CD4-positive, alpha-beta T cell (primary cell): ENCODE data around the gene EMX1. TPM values are rescaled to one million over a fixed set of nuclear protein-coding genes. Genes with fewer than 3 reads are reported as not detected.

Experiments
- ATAC-seq: fragments of 200-7000 bp; cut with Tn5 transposase; one replicate; pipeline ENCODE4 v1.10.0; 2022; ENCODE audit warnings: mild to moderate bottlenecking; ENCODE audit not compliant: poor library complexity
- CTCF ChIA-PET: fragments of 350-600 bp; sonication (Branson Sonifier 250); formaldehyde crosslinking; loops from one replicate; lab custom pipeline; 2021; ENCODE audit warnings: antibody characterized with exemption, inconsistent platforms; lab: Charles Lee
- POLR2A ChIA-PET: fragments of 350-600 bp; sonication (Branson Sonifier 250); formaldehyde crosslinking; loops from one replicate; lab custom pipeline; 2021; ENCODE audit warnings: antibody characterized with exemption, inconsistent platforms; lab: Charles Lee
- DNase-seq, 14 experiments: peaks; one replicate each; pipeline ENCODE4 v3.0.0-alpha.2; 2013 to 2020; ENCODE audit warnings: mixed read lengths in 2 of 14
- H3K27ac ChIP-seq, 2 donors: one replicate each; pipeline versions ENCODE4 v1.5.1 to v1.7.0; 2013; ENCODE audit warnings: low read length in 2 of 2, low read depth in 1 of 2, mild to moderate bottlenecking in 1 of 2
- H3K27me3 ChIP-seq, 2 experiments: 1 replicate in 1 of 2; 2 replicates in 1 of 2; pipeline versions ENCODE4 v1.6.1 to v1.7.0; 2013; ENCODE audit warnings: low read length in 2 of 2, control low read depth in 1 of 2, mild to moderate bottlenecking in 1 of 2, moderate library complexity in 1 of 2; ENCODE audit not compliant: insufficient read depth in 2 of 2, control insufficient read depth in 1 of 2
- H3K36me3 ChIP-seq: one replicate; pipeline ENCODE4 v1.6.1; 2013; ENCODE audit warnings: low read length, control low read depth; ENCODE audit not compliant: insufficient read depth
- H3K4me1 ChIP-seq: one replicate; pipeline ENCODE4 v1.6.1; 2013; ENCODE audit warnings: low read length, control low read depth; ENCODE audit not compliant: insufficient read depth
- H3K4me3 ChIP-seq: one replicate; pipeline ENCODE4 v1.5.1; 2013; ENCODE audit warnings: mild to moderate bottlenecking, low read length, moderate library complexity
- H3K9me3 ChIP-seq, 2 experiments: 1 replicate in 1 of 2; 2 replicates in 1 of 2; pipeline versions ENCODE4 v1.6.1 to v1.7.0; 2013; ENCODE audit warnings: low read length in 2 of 2, mild to moderate bottlenecking in 2 of 2, control low read depth in 1 of 2, moderate library complexity in 1 of 2; ENCODE audit not compliant: control insufficient read depth in 1 of 2, insufficient read depth in 1 of 2
- H3K27ac Mint-ChIP-seq: one replicate; pipeline ENCODE4 v1.8.0; 2020; ENCODE audit warnings: mixed read lengths
- H3K27me3 Mint-ChIP-seq: one replicate; pipeline ENCODE4 v1.8.0; 2021; ENCODE audit warnings: mixed read lengths
- H3K36me3 Mint-ChIP-seq: one replicate; pipeline ENCODE4 v1.8.0; 2021; ENCODE audit warnings: low read depth, mixed read lengths
- H3K4me1 Mint-ChIP-seq: one replicate; pipeline ENCODE4 v1.8.0; 2021; ENCODE audit warnings: low read depth, mixed read lengths
- H3K4me3 Mint-ChIP-seq: one replicate; pipeline ENCODE4 v1.8.0; 2020; ENCODE audit warnings: mild to moderate bottlenecking, mixed read lengths
- H3K9me3 Mint-ChIP-seq: one replicate; pipeline ENCODE4 v1.8.0; 2020; ENCODE audit warnings: mixed read lengths
- intact Hi-C, 2 experiments: fragments of 100-400 bp; cut with DNase I in 1 of 2; cut with micrococcal nuclease in 1 of 2; formaldehyde crosslinking; loops; one replicate each; pipeline versions ENCODE4 v1.15.1 to v1.9.0; 2023 to 2025; cut with DNase I, micrococcal nuclease
- total RNA-seq, 174 experiments: library from RNA in 2 of 174; stranded (reverse) in 2 of 174; gene quantifications; one replicate each; pipeline ENCODE4 v1.2.3 and lab custom pipeline; 2021 to 2026
- TF ChIP-seq, protein P1 (sequence below): fragments of 200-600 bp; IDR thresholded peaks from one replicate; pipeline ENCODE4 v1.8.0; 2022; ENCODE audit warnings: antibody characterized with exemption, mild to moderate bottlenecking

EMX1 gene
- total RNA-seq, 2 experiments from 2014 or later = not detected

DNA sequence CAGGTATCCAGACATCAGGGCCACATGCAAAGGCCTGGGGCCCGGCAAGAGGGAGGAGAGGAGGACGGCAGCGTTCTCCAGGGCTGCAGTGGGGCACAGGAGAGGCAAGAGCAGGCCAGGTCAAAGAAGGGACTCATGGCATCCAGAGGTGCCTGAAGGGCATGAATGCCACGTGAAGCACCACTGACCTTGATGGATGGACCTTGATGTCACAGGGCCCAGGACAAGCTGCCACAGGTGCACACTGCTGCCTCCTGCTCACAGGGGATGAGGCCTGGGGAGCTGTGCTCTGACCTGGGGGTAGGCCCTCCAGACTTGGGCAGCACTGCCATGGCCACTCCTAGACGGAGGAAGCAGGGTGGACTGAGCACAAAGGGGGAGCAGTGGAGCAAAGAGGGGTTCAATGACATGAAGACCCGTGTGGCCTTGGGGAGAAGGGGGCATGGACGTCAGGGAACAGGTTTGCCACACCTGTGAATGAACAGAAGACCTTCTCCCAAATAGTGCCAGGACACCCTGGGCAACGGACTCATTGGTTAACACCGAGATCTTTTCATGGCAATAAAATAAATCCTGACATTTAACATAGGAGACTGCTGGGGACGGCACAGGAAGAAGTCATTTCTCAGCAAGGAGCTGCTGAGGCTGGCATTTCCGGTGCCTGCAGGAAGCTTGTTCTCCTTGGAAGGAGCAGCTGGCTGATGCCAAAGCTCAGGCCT lies 65.6 kb downstream of the EMX1 start:
- no peak for ATAC-seq
- no peaks in the 10 kb centered on the region for H3K27me3 Mint-ChIP-seq
- DNase-seq = no peak
- POLR2A ChIA-PET = no interaction called here
- no peaks in the 10 kb centered on the region for H3K36me3 Mint-ChIP-seq
- H3K4me1 Mint-ChIP-seq = no peaks in the 10 kb centered on the region
- Histone ChIP-seq H3K36me3 (no peaks in the 10 kb centered on the region), H3K27ac (no peak overlapping the region), H3K9me3 (no peaks in the 10 kb centered on the region), H3K4me3 (no peak overlapping the region), H3K4me1 (no peaks in the 10 kb centered on the region), H3K27me3 (no peaks in the 10 kb centered on the region)
- TF ChIP-seq, protein P1, sequence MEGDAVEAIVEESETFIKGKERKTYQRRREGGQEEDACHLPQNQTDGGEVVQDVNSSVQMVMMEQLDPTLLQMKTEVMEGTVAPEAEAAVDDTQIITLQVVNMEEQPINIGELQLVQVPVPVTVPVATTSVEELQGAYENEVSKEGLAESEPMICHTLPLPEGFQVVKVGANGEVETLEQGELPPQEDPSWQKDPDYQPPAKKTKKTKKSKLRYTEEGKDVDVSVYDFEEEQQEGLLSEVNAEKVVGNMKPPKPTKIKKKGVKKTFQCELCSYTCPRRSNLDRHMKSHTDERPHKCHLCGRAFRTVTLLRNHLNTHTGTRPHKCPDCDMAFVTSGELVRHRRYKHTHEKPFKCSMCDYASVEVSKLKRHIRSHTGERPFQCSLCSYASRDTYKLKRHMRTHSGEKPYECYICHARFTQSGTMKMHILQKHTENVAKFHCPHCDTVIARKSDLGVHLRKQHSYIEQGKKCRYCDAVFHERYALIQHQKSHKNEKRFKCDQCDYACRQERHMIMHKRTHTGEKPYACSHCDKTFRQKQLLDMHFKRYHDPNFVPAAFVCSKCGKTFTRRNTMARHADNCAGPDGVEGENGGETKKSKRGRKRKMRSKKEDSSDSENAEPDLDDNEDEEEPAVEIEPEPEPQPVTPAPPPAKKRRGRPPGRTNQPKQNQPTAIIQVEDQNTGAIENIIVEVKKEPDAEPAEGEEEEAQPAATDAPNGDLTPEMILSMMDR = no peak
- H3K4me3 Mint-ChIP-seq = no peak overlapping the region
- H3K27ac Mint-ChIP-seq = no peak overlapping the region
- CTCF ChIA-PET = interaction anchor here (0.6 kb wide), 1 partner anchor 9 kb away, joined by 3 read pairs; no protein-coding TSS in a partner anchor
- no peaks in the 10 kb centered on the region for H3K9me3 Mint-ChIP-seq
- intact Hi-C loops = no loop called here

DNA sequence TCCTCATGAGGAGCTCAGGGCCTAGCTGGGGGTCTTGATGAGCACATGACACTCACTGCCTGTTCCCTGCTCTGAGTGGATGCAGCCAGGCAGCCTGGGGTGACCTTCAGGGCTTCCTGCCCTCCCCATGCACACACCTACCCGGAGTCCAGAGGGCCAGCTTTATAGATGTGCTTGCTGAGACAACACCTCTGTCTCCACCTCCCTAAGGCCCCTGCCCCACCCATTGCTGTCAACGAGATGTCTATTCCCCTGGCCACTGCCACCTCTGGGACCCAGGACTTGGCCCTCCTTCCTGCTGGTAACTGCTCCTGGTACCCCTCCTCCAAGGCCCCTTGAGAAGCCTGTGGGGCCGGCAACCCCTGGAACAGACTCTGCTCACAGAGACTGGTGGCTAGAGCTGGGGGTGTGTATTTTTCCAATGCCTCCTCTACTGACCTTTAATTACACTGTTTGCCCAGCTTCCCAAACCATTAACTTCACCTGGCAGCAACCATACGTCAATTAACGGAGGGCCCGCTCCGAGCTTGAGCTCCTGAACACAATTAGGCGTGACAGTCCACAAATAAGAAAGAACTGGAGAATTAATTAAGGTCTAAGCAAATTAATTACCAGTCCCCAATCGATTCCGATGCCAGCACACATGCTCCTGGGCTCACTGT lies 66.3 kb downstream of the EMX1 start:
- no peak overlapping the region for H3K4me3 Mint-ChIP-seq
- H3K27me3 ChIP-seq = no peaks in the 10 kb centered on the region
- ChIA-PET POLR2A (no interaction called here), CTCF (interaction anchor here (0.6 kb wide), 1 partner anchor 9 kb away, joined by 3 read pairs; no protein-coding TSS in a partner anchor)
- intact Hi-C loops = no loop called here
- no peaks in the 10 kb centered on the region for H3K9me3 Mint-ChIP-seq
- no peak overlapping the region for H3K27ac Mint-ChIP-seq
- no peaks in the 10 kb centered on the region for H3K36me3 Mint-ChIP-seq
- H3K4me1 ChIP-seq = no peaks in the 10 kb centered on the region
- H3K27me3 Mint-ChIP-seq = no peaks in the 10 kb centered on the region
- ATAC-seq (no peak), DNase-seq (no peak)
- H3K27ac ChIP-seq = no peak overlapping the region
- H3K4me1 Mint-ChIP-seq = no peaks in the 10 kb centered on the region
- no peaks in the 10 kb centered on the region for H3K36me3 ChIP-seq
- TF ChIP-seq, protein P1 = no peak
- H3K4me3 ChIP-seq = no peak overlapping the region
- no peaks in the 10 kb centered on the region for H3K9me3 ChIP-seq

DNA sequence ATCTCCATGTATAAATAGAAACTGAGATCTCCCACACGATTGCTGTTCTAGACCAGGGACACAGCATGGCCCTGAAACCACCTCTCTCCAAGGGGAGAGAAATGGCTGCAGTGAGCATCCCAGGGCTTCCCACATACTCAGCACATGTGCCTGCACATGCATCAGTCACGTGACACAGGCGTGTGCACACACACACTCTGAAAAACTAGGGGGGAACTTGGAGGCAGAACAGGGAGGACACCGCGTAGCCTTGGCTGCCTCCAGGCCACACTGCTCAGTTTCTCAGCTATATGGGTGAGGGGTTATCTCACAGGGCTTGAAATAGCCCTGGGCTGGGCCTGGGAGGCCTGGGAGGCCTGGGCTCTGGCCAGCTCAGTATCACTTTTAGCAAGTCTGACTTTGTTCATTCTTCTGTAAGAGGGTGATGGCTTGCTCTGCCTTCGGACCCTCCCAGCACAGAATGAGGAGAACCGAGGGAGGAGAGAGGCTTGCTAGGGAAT lies 66.9 kb downstream of the EMX1 start:
- H3K4me3 Mint-ChIP-seq = no peak overlapping the region
- no peaks in the 10 kb centered on the region for H3K4me1 Mint-ChIP-seq
- H3K36me3 ChIP-seq = no peaks in the 10 kb centered on the region
- TF ChIP-seq, protein P1 = no peak
- no peak overlapping the region for H3K27ac ChIP-seq
- H3K27me3 ChIP-seq = no peaks in the 10 kb centered on the region
- H3K9me3 Mint-ChIP-seq = no peaks in the 10 kb centered on the region
- H3K9me3 ChIP-seq = no peaks in the 10 kb centered on the region
- H3K4me3 ChIP-seq = no peak overlapping the region
- ATAC-seq (no peak), DNase-seq (no peak)
- no peaks in the 10 kb centered on the region for H3K36me3 Mint-ChIP-seq
- no peaks in the 10 kb centered on the region for H3K4me1 ChIP-seq
- no peak overlapping the region for H3K27ac Mint-ChIP-seq
- POLR2A ChIA-PET = interaction anchor here (0.8 kb wide), 1 partner anchor 154 kb away, joined by 4 read pairs; no protein-coding TSS in a partner anchor
- intact Hi-C loops = no loop called here
- no peaks in the 10 kb centered on the region for H3K27me3 Mint-ChIP-seq
- CTCF ChIA-PET = no interaction called here

Other genes with a start within 250 kb of the EMX1 start
- 10 to 100 TPM; 16.9 to 17.5 TPM for gene EXOC6B, start 91.5 kb upstream of the EMX1 start, total RNA-seq
- not detected for gene SPR, start 30.1 kb upstream of the EMX1 start, total RNA-seq
- gene SFXN5, start 154.2 kb downstream of the EMX1 start, total RNA-seq = 1 to 10 TPM; 5.1 to 5.4 TPM
- 10 to 100 TPM; 12.6 to 13.8 TPM for gene RAB11FIP5, start 195.4 kb downstream of the EMX1 start, total RNA-seq